C4-2B (cell line): ENCODE measurements around the gene AFDN.

Source experiments
- CTCF ChIP-seq: fragments of 450-650 bp; conservative IDR thresholded peaks from 2 replicates; pipeline ENCODE4 v1.5.1; 2017; ENCODE audit warnings: mild to moderate bottlenecking
- ZFX ChIP-seq: fragments of 450-650 bp; IDR thresholded peaks from 2 replicates; pipeline ENCODE4 v1.6.1; 2017

DNA sequence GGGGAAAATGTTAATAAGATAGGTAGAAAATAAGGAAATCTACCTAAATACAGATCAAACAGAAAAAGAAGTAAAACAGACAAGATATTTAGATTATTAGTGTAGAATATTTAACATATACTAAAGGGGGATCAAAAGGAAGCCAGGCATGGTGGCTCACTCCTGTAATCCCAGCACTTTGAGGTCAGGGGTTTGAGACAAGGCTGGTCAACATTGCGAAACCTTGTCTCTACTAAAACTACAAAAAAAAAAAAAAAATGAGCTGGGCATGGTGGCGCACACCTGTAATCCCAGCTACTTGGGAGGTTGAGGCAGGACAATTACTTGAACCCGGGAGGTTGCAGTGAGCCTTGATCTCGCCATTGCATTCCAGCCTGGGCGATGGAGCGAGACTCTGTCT, 55.5 kb downstream of the AFDN start:
- TF ChIP-seq CTCF (no peak), ZFX (no peak)
